ENCODE data around the gene CLSTN2. TPM values are rescaled to one million over a fixed set of nuclear protein-coding genes. Genes with fewer than 3 reads are reported as not detected.

Gene CLSTN2
- total RNA-seq, 1 donor = 7.3 TPM

GRCh38 chr3:139930211-139930610 is 4.8 kb upstream of the CLSTN2 start:
- no peak for TF ChIP-seq CTCF (IDR thresholded peaks at IDR 0.05; ENCODE audit: insufficient read depth, low read depth, low read length)
- no peak overlapping the region for H3K4me3 ChIP-seq (ENCODE audit: low read depth, low read length)
- DNase-seq (ENCODE audit: low read depth) = no peak

- DNase-seq (ENCODE audit: low read depth) = no peak
Measured at GRCh38 chr3:139933766-139934165, 1.2 kb upstream of the CLSTN2 start.

GRCh38 chr3:139934613-139935015 is 371 bp upstream of the CLSTN2 start:
- H3K4me3 ChIP-seq (ENCODE audit: low read depth, low read length) = peak overlapping the region; percentile 30
- peak; percentile 13 for DNase-seq (ENCODE audit: low read depth)
- peak; percentile 17 for TF ChIP-seq CTCF (IDR thresholded peaks at IDR 0.05; ENCODE audit: insufficient read depth, low read depth, low read length)

More at GRCh38 chr3:139933766-139934165, 1.2 kb upstream of the CLSTN2 start:
- H3K4me3 ChIP-seq (ENCODE audit: low read depth, low read length) = no peak overlapping the region
- TF ChIP-seq CTCF (IDR thresholded peaks at IDR 0.05; ENCODE audit: insufficient read depth, low read depth, low read length) = no peak

- peak; percentile 11 for DNase-seq (ENCODE audit: low read depth)
- no peak for TF ChIP-seq CTCF (IDR thresholded peaks at IDR 0.05; ENCODE audit: insufficient read depth, low read depth, low read length)
- no peak overlapping the region for H3K4me3 ChIP-seq (ENCODE audit: low read depth, low read length)
Measured at GRCh38 chr3:139935866-139936817, 1.2 kb downstream of the CLSTN2 start.

- DNase-seq (ENCODE audit: low read depth) = peak; percentile 56
- H3K4me3 ChIP-seq (ENCODE audit: low read depth, low read length) = no peak overlapping the region
- peak; percentile 84 for TF ChIP-seq CTCF (IDR thresholded peaks at IDR 0.05; ENCODE audit: insufficient read depth, low read depth, low read length)
Measured at GRCh38 chr3:139937674-139938279, 2.8 kb downstream of the CLSTN2 start.

GRCh38 chr3:139939681-139940190 is 4.8 kb downstream of the CLSTN2 start:
- no peak for TF ChIP-seq CTCF (IDR thresholded peaks at IDR 0.05; ENCODE audit: insufficient read depth, low read depth, low read length)
- H3K4me3 ChIP-seq (ENCODE audit: low read depth, low read length) = no peak overlapping the region
- no peak for DNase-seq (ENCODE audit: low read depth)

Measured in fibroblast of villous mesenchyme (primary cell).